GM13976 (cell line): Measurements from ENCODE around the gene TEK.

ENCODE experiments used
- DNase-seq: peaks from one replicate; pipeline ENCODE4 v3.0.0; 2012; ENCODE audit warnings: low spot score
- in situ Hi-C: fragments of 300-500 bp; cut with MboI; formaldehyde crosslinking; loops from one replicate; pipeline ENCODE4 v1.12.0; 2022; ENCODE audit warnings: low sequenced_read_pairs, mixed read lengths, inconsistent platforms; ENCODE audit not compliant: unreplicated experiment
- TF ChIP-seq, protein P1 (sequence below): IDR thresholded peaks from 2 replicates; pipeline ENCODE4 v1.5.1; 2012; ENCODE audit warnings: borderline replicate concordance, mild to moderate bottlenecking; ENCODE audit not compliant: insufficient read depth; ENCODE audit errors: extremely low read depth, missing control alignments, control extremely low read depth

TEK gene

DNA sequence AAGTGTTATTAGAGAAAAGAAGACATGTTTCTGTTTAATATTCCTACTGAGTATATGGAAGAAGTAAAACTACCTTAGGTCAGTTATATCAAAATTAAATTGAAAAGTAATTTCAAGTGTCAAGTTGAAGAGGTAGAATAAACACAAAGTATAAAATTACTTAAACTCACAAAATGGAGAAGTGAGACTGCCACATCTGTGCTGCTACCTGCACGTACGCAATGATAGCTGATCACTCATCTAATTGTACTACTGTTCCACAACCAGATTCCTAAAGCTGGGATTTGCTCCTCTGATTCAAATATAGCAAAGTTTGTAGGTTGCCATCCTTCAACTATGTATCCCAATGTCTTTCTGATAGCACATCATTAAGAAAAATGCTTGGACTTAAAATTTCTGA lies 163.1 kb downstream of the TEK start:
- no peak for DNase-seq
- TF ChIP-seq, protein P1, sequence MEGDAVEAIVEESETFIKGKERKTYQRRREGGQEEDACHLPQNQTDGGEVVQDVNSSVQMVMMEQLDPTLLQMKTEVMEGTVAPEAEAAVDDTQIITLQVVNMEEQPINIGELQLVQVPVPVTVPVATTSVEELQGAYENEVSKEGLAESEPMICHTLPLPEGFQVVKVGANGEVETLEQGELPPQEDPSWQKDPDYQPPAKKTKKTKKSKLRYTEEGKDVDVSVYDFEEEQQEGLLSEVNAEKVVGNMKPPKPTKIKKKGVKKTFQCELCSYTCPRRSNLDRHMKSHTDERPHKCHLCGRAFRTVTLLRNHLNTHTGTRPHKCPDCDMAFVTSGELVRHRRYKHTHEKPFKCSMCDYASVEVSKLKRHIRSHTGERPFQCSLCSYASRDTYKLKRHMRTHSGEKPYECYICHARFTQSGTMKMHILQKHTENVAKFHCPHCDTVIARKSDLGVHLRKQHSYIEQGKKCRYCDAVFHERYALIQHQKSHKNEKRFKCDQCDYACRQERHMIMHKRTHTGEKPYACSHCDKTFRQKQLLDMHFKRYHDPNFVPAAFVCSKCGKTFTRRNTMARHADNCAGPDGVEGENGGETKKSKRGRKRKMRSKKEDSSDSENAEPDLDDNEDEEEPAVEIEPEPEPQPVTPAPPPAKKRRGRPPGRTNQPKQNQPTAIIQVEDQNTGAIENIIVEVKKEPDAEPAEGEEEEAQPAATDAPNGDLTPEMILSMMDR: no peak
- in situ Hi-C loops: no loop called here

DNA sequence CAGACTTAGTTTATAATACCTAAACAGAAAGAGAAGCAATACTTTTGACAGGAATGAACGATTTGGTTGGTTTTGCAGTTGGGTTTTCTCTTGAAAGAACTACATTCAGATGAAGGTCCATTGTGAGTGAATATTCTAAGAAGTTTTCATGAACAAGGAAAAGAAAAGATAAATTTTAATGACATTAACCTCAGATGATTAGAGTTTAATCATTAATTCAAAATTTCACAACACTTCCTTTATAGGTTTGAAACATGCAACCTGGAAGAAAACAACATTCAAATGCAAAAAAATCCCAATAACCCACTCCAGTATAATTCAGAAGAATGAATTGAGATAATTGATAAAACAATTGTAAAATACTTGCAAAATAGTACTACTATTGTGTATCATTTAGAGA lies 164.2 kb downstream of the TEK start:
- TF ChIP-seq, protein P1: no peak
- no peak for DNase-seq
- in situ Hi-C loops: no loop called here

DNA sequence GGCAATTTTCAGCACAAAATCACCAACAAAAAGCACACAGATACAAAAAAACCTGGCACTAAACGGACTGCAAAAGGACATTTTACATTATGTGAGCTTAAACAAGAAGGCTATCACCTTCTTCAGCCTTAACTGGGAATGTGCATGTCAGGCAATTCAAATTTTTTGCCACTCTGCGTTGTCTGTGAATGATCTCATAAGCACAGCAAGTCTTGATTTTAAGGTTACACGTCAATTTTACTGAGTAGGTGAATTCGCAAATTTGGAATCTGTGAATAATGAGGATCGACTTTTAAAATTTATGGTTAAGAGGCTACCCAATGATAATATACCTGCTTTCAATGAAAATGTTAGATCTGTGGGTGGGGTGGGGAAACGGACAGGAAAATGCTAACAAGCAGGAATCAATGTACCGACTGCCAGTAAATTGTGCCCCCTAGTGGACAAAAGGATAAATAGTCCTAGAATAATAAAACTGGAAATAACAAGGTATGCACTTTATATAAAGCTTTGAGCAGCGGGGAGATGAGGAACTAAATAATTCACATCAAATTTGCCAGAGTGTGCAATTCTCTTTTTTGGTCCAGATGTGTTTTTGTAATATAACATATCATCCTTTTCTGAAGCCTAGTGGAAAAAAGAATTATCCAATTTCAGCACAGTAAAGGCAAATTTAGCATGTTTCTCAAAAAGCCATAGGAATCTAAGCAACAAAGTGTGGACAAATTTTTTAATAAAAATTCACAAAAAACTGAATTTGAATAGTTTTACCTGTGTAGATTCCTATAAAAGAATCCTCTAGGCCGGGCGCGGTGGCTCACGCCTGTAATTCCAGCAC lies 167.4 kb downstream of the TEK start:
- in situ Hi-C loops: loop anchor here (25.0 kb wide), 1 partner anchor 239 kb away; no protein-coding TSS in a partner anchor
- TF ChIP-seq, protein P1: peak; percentile 59

DNA sequence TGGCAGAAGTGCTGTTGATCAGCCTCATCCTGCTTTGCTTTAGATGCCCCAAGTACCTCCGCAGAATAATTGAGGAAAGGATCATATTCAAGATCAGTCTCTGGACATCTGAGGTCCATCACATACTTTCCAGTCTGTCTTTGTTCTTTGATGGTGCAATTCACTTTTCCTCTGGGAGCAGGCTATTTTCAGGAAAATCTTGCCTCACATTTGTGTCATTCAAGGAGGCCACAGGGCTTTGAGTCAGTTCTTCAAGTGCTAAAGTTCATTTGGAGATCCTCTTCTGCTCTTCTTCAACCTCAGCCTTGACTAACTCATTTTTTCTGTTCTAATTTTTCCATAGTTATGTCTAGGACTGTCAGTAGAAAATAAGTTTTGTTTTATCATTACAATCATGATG lies 169.3 kb downstream of the TEK start:
- in situ Hi-C loops: loop anchor here (25.0 kb wide), 1 partner anchor 241 kb away; no protein-coding TSS in a partner anchor
- TF ChIP-seq, protein P1: no peak
- no peak for DNase-seq

More for the DNA sequence above, 167.4 kb downstream of the TEK start:
- peak; percentile 55 for DNase-seq

DNA sequence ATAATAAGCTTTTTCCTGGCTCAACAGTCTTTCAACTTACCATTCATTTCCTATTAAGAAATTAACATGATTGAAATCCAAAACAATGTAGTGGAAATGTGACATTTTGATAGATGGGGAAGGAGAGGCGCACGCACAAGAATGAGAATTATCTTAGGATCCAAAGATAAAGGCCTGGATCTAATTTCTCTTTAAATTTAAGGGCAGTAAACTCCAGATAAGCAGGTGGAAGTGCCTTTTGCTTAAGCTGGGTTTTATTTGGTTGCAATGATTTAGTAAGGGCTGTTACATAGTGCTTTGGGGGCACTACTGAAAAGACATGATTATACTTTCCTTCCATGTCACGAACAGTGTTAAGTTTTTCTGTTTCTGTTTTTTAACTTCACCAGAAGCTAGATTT lies 170.6 kb downstream of the TEK start:
- DNase-seq: no peak
- in situ Hi-C loops: loop anchor here (25.0 kb wide), 1 partner anchor 242 kb away; no protein-coding TSS in a partner anchor
- TF ChIP-seq, protein P1: no peak
